T follicular helper cell (primary cell): ENCODE measurements around the gene RAC2.
A peak's percentile ranks its signal among the peaks of the same experiment; 100 is the strongest.

ENCODE experiments used
- DNase-seq: peaks from one replicate; pipeline ENCODE4 v3.0.0-alpha.2; 2020; ENCODE audit warnings: low read depth

Gene RAC2

GRCh38 chr22:37221424-37222333 lies 22.4 kb downstream of the RAC2 start:
- no peak for DNase-seq

- DNase-seq, result no peak
Observed at GRCh38 chr22:37220543-37220981, 23.5 kb downstream of the RAC2 start.

DNA sequence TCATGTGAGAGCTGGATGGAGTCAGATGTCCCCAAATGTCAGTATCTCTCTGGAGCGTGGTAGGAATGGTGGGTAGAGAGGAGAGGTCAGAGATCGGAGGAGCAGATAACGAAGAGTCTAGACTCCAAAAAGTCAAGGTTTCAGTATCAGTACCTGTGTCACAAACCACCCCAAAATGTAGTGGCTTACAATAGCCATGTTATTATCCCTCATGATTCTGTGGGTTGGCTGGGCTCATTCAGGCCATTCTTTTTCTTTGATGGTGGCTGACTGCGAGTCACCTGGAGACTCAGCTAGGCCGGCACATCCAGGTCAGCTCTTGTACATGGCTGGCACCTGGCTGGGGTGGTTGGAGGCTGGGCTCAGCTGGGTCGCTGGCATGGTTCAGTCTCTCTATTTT lies 24.5 kb downstream of the RAC2 start:
- no peak for DNase-seq

- DNase-seq, result peak; percentile 79
Observed at GRCh38 chr22:37218771-37219411, 25.2 kb downstream of the RAC2 start.

DNA sequence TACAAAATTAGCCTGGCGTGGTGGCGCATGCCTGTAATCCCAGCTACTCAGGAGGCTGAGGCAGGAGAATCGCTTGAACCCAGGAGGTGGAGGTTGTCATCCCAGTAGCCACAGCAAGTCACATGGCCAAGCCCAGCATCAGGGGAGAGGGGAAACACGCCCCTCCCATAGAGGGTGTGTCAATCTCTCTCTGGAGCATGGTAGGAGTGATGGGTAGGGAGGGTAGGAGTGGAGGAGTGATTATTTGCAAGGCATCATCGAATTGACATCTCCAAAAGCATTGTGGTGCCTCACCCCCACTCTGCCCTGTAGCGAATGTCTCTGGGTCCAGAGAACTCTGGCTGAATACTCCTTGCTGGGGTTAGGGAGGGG lies 25.7 kb downstream of the RAC2 start:
- no peak for DNase-seq

- no peak for DNase-seq
Observed at GRCh38 chr22:37215890-37216289, 28.2 kb downstream of the RAC2 start.

GRCh38 chr22:37214731-37215030 lies 29.4 kb downstream of the RAC2 start:
- DNase-seq, result no peak

- no peak for DNase-seq
Observed at GRCh38 chr22:37213941-37214730, 29.9 kb downstream of the RAC2 start.

DNA sequence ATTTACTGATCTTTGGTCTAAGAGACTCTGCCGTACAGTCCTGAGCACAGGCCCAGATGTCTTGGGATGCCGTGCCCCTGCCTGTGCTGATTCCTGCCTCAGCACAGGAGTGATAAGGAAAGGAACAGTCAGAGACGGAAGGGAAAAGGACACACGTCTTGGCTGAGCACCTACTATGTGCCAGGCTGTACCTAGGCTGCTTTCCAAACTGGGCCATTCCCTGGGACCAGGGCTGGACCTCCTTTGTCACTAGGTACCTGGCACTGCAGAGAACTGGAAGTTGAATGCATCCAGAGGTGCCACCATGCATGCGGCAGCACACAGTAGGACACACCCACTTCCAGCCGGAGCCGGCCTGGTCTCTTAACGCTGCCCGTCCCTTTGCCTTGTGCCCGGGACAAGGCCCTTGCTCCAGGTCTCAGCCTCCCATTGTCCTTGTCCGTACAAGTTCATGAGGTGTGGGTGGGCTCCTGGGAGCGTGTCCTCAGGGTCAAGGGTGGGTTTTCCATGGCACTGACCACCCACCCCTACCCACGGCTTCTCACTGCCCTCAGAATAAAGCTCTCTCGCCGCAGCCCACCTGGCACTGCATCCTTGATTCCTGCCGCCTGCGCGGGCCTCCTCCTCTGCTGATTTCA lies 30.7 kb downstream of the RAC2 start:
- no peak for DNase-seq

GRCh38 chr22:37212174-37212906 lies 31.7 kb downstream of the RAC2 start, which contains the start of gene SSTR3:
TSS of gene SSTR3 (minus strand) at chr22:37212477. CDS start at chr22:37207803, 4,674 bp downstream.
- no peak for DNase-seq

- no peak for DNase-seq
Observed at GRCh38 chr22:37211866-37212173, 32.2 kb downstream of the RAC2 start.

DNA sequence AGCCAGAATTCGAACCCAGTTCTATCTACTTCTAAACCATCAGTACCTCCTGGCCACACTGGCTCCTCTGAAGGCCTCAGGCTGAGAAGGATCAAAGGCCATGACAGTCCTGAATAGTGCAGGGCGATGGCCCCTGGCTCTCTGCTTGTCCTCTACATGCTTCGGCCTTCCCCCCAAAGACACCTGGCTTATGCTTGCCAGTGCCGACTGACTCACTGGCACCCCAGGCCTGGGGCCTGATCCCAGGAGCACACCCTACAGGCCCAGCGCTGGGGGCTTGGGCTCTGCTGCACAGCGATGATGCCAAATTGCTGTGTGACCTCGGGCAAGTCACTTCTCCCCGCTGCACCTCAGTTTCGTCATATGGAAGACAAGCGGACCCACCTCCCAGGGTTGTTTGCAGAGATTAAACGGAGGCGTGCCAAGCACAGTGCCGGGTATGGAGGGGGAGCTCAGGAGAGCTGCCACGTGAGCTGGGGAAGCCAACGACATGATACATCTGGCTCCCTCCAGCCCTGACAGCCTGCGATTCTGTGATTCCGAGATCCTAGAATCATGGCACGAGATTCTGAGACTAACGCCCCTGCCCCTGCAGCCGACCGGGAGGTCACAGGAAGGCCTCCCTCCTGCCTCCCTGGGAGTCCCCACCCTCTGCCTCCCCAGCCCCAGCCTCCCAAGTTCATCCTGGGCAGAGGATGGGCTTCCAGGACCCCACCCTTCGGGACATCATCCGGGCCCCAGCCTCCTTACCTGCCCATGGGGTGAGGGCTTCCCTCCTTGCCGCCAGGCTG lies 32.8 kb downstream of the RAC2 start:
- no peak for DNase-seq

- no peak for DNase-seq
Observed at GRCh38 chr22:37210041-37210803, 33.8 kb downstream of the RAC2 start.

- DNase-seq, result no peak
Observed at GRCh38 chr22:37209140-37209845, 34.8 kb downstream of the RAC2 start.

GRCh38 chr22:37208401-37209139 lies 35.5 kb downstream of the RAC2 start:
- no peak for DNase-seq

GRCh38 chr22:37207981-37208380 lies 36.1 kb downstream of the RAC2 start:
- DNase-seq, result no peak

- no peak for DNase-seq
Observed at GRCh38 chr22:37206841-37207821, 36.9 kb downstream of the RAC2 start.
